Activated B cell treated with CpG ODN at 0.5 μM for 24 hours (primary cell): ENCODE data around the gene GGA2. TPM values are rescaled to one million over a fixed set of nuclear protein-coding genes. Genes with fewer than 3 reads are reported as not detected.

Source experiments
- ATAC-seq: fragments of 200-7000 bp; cut with Tn5 transposase; one replicate; pipeline ENCODE4 v1.10.0; 2021; ENCODE audit warnings: low read depth, mild to moderate bottlenecking, moderate library complexity
- CTCF ChIA-PET: fragments of 350-600 bp; sonication (Branson Sonifier 250); formaldehyde crosslinking; loops from one replicate; lab custom pipeline; 2021; ENCODE audit warnings: antibody characterized with exemption; lab: Charles Lee
- POLR2A ChIA-PET: fragments of 350-600 bp; sonication (Branson Sonifier 250); formaldehyde crosslinking; loops from one replicate; lab custom pipeline; 2021; ENCODE audit warnings: antibody characterized with exemption; lab: Charles Lee
- DNase-seq: peaks from one replicate; pipeline ENCODE4 v3.0.0; 2022
- H3K27ac Mint-ChIP-seq: one replicate; pipeline ENCODE4 v1.8.0; 2020; ENCODE audit warnings: mixed read lengths
- H3K27me3 Mint-ChIP-seq: one replicate; pipeline ENCODE4 v1.8.0; 2021; ENCODE audit warnings: mixed read lengths
- H3K36me3 Mint-ChIP-seq: one replicate; pipeline ENCODE4 v1.8.0; 2021; ENCODE audit warnings: low read depth, mixed read lengths
- H3K4me1 Mint-ChIP-seq: one replicate; pipeline ENCODE4 v1.8.0; 2021; ENCODE audit warnings: mixed read lengths
- H3K4me3 Mint-ChIP-seq: one replicate; pipeline ENCODE4 v1.8.0; 2020; ENCODE audit warnings: mild to moderate bottlenecking, mixed read lengths
- H3K9me3 Mint-ChIP-seq: one replicate; pipeline ENCODE4 v1.8.0; 2020; ENCODE audit warnings: mixed read lengths
- intact Hi-C: fragments of 100-400 bp; cut with micrococcal nuclease; formaldehyde crosslinking; loops from one replicate; pipeline ENCODE4 v1.15.1; 2024
- total RNA-seq: library from RNA; stranded (reverse); gene quantifications from 2 replicates; pipeline ENCODE4 v1.2.3, GENCODE V29; 2022
- TF ChIP-seq, protein P1 (sequence below): fragments of 200-600 bp; IDR thresholded peaks from one replicate; pipeline ENCODE4 v1.8.0; 2022; ENCODE audit warnings: antibody characterized with exemption, mild to moderate bottlenecking

GGA2 gene
- total RNA-seq, 1 donor from 2014 or later: 281 TPM

GRCh38 chr16:23432176-23433128, 77.8 kb downstream of the GGA2 start:
- Mint-ChIP-seq H3K4me3 (no peak overlapping the region), H3K36me3 (peaks cover 55% of the 10 kb centered on the region), H3K27me3 (no peaks in the 10 kb centered on the region), H3K4me1 (peaks cover 8% of the 10 kb centered on the region), H3K27ac (no peak overlapping the region), H3K9me3 (no peaks in the 10 kb centered on the region)
- TF ChIP-seq, protein P1, sequence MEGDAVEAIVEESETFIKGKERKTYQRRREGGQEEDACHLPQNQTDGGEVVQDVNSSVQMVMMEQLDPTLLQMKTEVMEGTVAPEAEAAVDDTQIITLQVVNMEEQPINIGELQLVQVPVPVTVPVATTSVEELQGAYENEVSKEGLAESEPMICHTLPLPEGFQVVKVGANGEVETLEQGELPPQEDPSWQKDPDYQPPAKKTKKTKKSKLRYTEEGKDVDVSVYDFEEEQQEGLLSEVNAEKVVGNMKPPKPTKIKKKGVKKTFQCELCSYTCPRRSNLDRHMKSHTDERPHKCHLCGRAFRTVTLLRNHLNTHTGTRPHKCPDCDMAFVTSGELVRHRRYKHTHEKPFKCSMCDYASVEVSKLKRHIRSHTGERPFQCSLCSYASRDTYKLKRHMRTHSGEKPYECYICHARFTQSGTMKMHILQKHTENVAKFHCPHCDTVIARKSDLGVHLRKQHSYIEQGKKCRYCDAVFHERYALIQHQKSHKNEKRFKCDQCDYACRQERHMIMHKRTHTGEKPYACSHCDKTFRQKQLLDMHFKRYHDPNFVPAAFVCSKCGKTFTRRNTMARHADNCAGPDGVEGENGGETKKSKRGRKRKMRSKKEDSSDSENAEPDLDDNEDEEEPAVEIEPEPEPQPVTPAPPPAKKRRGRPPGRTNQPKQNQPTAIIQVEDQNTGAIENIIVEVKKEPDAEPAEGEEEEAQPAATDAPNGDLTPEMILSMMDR: no peak
- intact Hi-C loops: loop anchor here (10.0 kb wide), 1 partner anchor 1728 kb away; no protein-coding TSS in a partner anchor
- CTCF ChIA-PET: interaction anchor here (1.6 to 5.2 kb wide), 2 partner anchors 250 to 267 kb away, joined by 3 to 64 read pairs; partner anchors contain the start of gene SCNN1G
- POLR2A ChIA-PET: no interaction called here
- ATAC-seq: no peak
- DNase-seq: no peak

- intact Hi-C loops: no loop called here
- ATAC-seq (no peak), DNase-seq (no peak)
- H3K27ac Mint-ChIP-seq: no peak overlapping the region
- H3K9me3 Mint-ChIP-seq: no peaks in the 10 kb centered on the region
- CTCF ChIA-PET: no interaction called here
- peaks cover 54% of the 10 kb centered on the region for H3K36me3 Mint-ChIP-seq
- H3K27me3 Mint-ChIP-seq: no peaks in the 10 kb centered on the region
- TF ChIP-seq, protein P1: no peak
- no peak overlapping the region for H3K4me3 Mint-ChIP-seq
- no peaks in the 10 kb centered on the region for H3K4me1 Mint-ChIP-seq
- POLR2A ChIA-PET: no interaction called here
Observed at GRCh38 chr16:23428351-23428750, 81.9 kb downstream of the GGA2 start.

DNA sequence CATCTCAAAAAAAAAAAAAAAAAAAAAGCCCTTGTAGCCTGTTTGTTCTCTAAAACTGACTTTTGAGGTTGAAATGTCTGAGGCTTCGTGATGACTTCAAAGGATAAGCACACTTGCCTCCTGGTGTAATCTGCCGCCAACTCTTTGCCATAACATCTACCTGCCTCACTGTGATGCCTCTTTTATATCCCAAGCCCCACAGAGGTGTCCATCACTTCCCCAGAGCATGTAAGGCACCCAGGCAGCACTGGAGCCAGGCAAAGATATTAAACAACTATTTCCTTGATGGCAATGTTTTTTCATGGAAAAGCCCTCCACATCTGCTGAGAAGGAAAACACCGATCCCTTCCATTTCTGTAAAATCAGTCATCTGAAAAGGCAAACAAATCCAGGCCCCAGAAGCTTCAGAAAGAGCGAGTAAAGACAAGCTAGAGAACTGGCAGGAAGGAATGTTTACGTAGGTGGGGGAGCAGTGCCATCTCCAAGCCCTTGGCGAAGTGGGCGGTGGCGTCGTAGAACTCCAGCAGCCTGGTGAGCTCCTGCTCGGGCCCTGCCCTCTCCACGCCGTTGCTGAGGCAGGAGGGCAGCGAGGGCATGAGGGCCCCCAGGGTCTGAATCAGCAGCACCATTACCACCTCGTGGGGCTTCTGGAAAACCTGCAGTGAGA, 85.9 kb downstream of the GGA2 start:
- TF ChIP-seq, protein P1: no peak
- no peak overlapping the region for H3K4me3 Mint-ChIP-seq
- CTCF ChIA-PET: no interaction called here
- H3K27ac Mint-ChIP-seq: no peak overlapping the region
- POLR2A ChIA-PET: no interaction called here
- intact Hi-C loops: no loop called here
- H3K36me3 Mint-ChIP-seq: peaks cover 36% of the 10 kb centered on the region
- no peaks in the 10 kb centered on the region for H3K4me1 Mint-ChIP-seq
- no peaks in the 10 kb centered on the region for H3K27me3 Mint-ChIP-seq
- DNase-seq (no peak), ATAC-seq (no peak)
- H3K9me3 Mint-ChIP-seq: no peaks in the 10 kb centered on the region

DNA sequence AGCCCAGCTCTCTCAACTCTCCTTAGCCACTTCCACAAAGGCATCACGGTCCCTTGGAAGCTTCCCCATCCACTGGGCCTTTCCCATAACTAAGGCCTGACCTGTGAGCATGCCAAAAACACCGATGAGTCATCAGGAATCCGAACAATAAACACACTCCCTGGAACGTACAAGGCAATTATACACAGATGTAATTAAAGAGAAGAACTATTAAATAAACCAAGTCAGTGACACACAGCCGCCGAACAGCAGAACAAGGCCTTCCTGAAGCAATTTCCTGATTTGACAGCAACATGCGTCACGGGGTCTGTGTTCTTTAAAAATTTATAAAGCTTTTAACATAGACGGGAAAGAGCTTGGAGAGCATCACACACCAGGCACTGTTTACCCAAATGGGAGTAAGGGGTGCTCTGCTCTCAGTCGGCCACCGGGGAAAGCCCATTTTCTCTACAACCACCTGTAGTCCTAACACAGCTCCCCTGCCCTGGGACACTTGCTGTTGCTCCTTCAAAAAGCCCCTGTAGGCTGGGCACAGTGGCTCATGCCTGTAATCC, 86.7 kb downstream of the GGA2 start:
- intact Hi-C loops: no loop called here
- Mint-ChIP-seq H3K27me3 (no peaks in the 10 kb centered on the region), H3K27ac (no peak overlapping the region), H3K4me3 (no peak overlapping the region), H3K9me3 (no peaks in the 10 kb centered on the region), H3K4me1 (no peaks in the 10 kb centered on the region), H3K36me3 (peaks cover 32% of the 10 kb centered on the region)
- POLR2A ChIA-PET: no interaction called here
- TF ChIP-seq, protein P1: no peak
- ATAC-seq: no peak
- no peak for DNase-seq
- CTCF ChIA-PET: no interaction called here

GRCh38 chr16:23420011-23420410, 90.3 kb downstream of the GGA2 start:
- ATAC-seq (no peak), DNase-seq (no peak)
- ChIA-PET POLR2A (no interaction called here), CTCF (no interaction called here)
- no peaks in the 10 kb centered on the region for H3K27me3 Mint-ChIP-seq
- peaks cover 44% of the 10 kb centered on the region for H3K36me3 Mint-ChIP-seq
- TF ChIP-seq, protein P1: no peak
- no peak overlapping the region for H3K27ac Mint-ChIP-seq
- no peak overlapping the region for H3K4me3 Mint-ChIP-seq
- H3K4me1 Mint-ChIP-seq: no peaks in the 10 kb centered on the region
- intact Hi-C loops: no loop called here
- no peaks in the 10 kb centered on the region for H3K9me3 Mint-ChIP-seq
